NB4 (cell line): ENCODE results near the gene KCNK15.
"Not testable (repeated sequence)": the region's sequence is repeated elsewhere in the genome, so short reads cannot be mapped to it uniquely, and the experiment has no call there.

Source experiments
- DNase-seq: peaks from one replicate; pipeline ENCODE4 v3.0.0; 2010; ENCODE audit warnings: low read depth
- H3K4me3 ChIP-seq: one replicate; pipeline ENCODE4 v1.5.1; 2011; ENCODE audit warnings: mild to moderate bottlenecking, low read depth, low read length, moderate library complexity
- CTCF ChIP-seq: IDR thresholded peaks from one replicate; pipeline ENCODE4 v1.5.1; 2012; ENCODE audit warnings: low read depth, low read length
- MAX ChIP-seq: IDR thresholded peaks from 2 replicates; pipeline ENCODE4 v1.6.1; 2011; ENCODE audit warnings: low read depth, low read length
- MYC ChIP-seq: IDR thresholded peaks from 2 replicates; pipeline ENCODE4 v1.6.1; 2011; ENCODE audit warnings: low read depth, low read length
- POLR2A ChIP-seq: IDR thresholded peaks from 2 replicates; pipeline ENCODE4 v1.6.1; 2011; ENCODE audit warnings: mild to moderate bottlenecking; ENCODE audit not compliant: insufficient read length; ENCODE audit errors: extremely low read depth

The KCNK15 gene

GRCh38 chr20:44758247-44759101 is 12.8 kb downstream of the KCNK15 start:
- no peak overlapping the region for H3K4me3 ChIP-seq
- no peak for DNase-seq
- no peak for TF ChIP-seq POLR2A
- no peak for TF ChIP-seq CTCF
- TF ChIP-seq MYC, result no peak

- DNase-seq, result no peak
- TF ChIP-seq MYC (no peak), POLR2A (no peak), CTCF (no peak), MAX (no peak)
- H3K4me3 ChIP-seq, result no peak overlapping the region
These were observed 13.9 kb downstream of the KCNK15 start for GRCh38 chr20:44759595-44759994.

GRCh38 chr20:44761423-44761822 is 15.8 kb downstream of the KCNK15 start:
- H3K4me3 ChIP-seq, result no peak overlapping the region
- TF ChIP-seq CTCF, result no peak
- no peak for DNase-seq

DNA sequence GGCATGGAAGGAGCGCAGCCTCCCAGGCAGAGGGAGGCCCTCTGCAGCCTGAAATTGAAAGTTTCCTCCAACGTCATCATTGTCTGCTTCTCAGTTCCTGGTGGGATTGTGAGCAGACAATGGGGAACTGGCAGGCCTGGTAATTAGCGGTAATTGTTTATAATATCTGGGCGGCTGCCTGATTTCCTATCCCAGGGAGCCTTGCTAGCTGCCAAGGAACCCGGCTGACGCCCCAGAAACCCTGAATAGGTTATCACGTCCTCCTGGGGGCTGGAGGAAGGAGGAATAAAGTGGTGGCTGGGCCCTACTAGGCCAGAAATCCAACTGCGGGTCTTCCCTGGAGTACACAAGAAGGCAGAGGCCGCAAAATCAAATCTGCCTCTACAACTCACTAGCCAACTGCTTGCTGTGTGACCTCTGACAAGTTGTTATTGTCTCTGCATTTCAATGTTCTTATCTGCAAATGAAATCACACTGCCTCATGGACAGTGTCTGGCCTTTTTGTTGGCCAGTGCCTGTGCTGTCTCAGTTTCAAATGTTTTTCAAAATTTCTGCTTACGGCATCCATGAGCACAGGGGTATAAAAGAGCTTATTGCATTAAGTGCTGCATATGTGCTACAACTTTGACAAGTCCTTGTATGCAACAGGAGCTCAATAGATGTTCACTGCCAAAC is 16.9 kb downstream of the KCNK15 start:
- TF ChIP-seq MYC (no peak), MAX (no peak), CTCF (no peak), POLR2A (no peak)
- DNase-seq, result no peak
- no peak overlapping the region for H3K4me3 ChIP-seq

DNA sequence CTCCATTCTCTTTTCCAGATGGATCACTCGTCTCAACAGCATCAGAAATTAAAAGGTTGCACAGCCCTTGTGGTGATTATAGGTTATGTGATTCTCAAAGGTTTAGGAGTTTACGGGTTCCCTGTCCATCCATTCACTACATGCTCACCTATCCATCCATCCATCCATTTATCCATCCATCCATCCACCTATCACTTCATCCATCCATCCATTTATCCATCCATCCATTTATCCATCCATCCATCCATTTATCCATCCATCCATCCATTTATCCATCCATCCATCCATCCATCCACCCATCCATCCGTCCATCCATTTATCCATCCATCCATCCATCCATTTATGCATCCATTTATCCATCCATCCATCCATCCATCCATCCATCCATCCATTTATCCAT is 18.1 kb downstream of the KCNK15 start:
- not testable (repeated sequence) for DNase-seq, H3K4me3 ChIP-seq

GRCh38 chr20:44765091-44765490 is 19.4 kb downstream of the KCNK15 start:
- no peak overlapping the region for H3K4me3 ChIP-seq
- no peak for DNase-seq
- TF ChIP-seq POLR2A, result no peak
- TF ChIP-seq CTCF, result no peak
- no peak for TF ChIP-seq MAX
- TF ChIP-seq MYC, result no peak
